GM12801 (cell line): ENCODE measurements around the gene PARP3.

Experiments
- CTCF ChIP-seq: IDR thresholded peaks from one replicate; pipeline ENCODE4 v1.5.1; 2011; ENCODE audit warnings: control low read depth; ENCODE audit not compliant: insufficient read length; ENCODE audit errors: extremely low read depth

Gene PARP3

GRCh38 chr3:51949121-51949520 is 7.0 kb downstream of the PARP3 start:
- no peak for TF ChIP-seq CTCF

GRCh38 chr3:51950899-51951298 is 8.7 kb downstream of the PARP3 start:
- TF ChIP-seq CTCF, result no peak

GRCh38 chr3:51953445-51953844 is 11.3 kb downstream of the PARP3 start:
- TF ChIP-seq CTCF, result no peak

GRCh38 chr3:51954105-51954504 is 11.9 kb downstream of the PARP3 start:
- no peak for TF ChIP-seq CTCF

GRCh38 chr3:51954713-51955112 is 12.6 kb downstream of the PARP3 start:
- TF ChIP-seq CTCF, result no peak

GRCh38 chr3:51955175-51955892 is 13.2 kb downstream of the PARP3 start, which contains the start of gene GPR62:
GPR62 (plus strand) TSS chr3:51955381; CDS start chr3:51955653, 272 bp downstream.
- TF ChIP-seq CTCF, result no peak

- TF ChIP-seq CTCF, result no peak
Observed at GRCh38 chr3:51955893-51956770, 14.0 kb downstream of the PARP3 start.
